ENCODE data around the gene ALX4.

- TF ChIP-seq CTCF (IDR thresholded peaks at IDR 0.05) (no peak), POLR2A (IDR thresholded peaks at IDR 0.05) (no peak)
Observed at GRCh38 chr11:44244639-44245310, 65.2 kb downstream of the ALX4 start.
